Neural cell (in vitro differentiated cells): Measurements from ENCODE around the gene CYP27B1. TPM values are rescaled to one million over a fixed set of nuclear protein-coding genes. Genes with fewer than 3 reads are reported as not detected.

Experiments used
- H2AFZ ChIP-seq: fragments of 200-600, 300-800 bp; sonication (generic), shearing (Covaris generic); 2 replicates; pipeline ENCODE4 v1.6.0; 2014; ENCODE audit warnings: low read depth, mild to moderate bottlenecking, antibody characterized with exemption, low read length, moderate library complexity
- H3F3A ChIP-seq: fragments of 200-600 bp; shearing (Covaris generic); 2 replicates; pipeline ENCODE4 v1.6.1; 2016; ENCODE audit warnings: mild to moderate bottlenecking, moderate library complexity, mixed read lengths, antibody characterized with exemption, low read length; ENCODE audit not compliant: insufficient read depth, poor library complexity, severe bottlenecking
- H3K27ac ChIP-seq: fragments of 200-600, 300-800 bp; sonication (generic), shearing (Covaris generic); 2 replicates; pipeline ENCODE4 v1.5.1; 2014; ENCODE audit warnings: mild to moderate bottlenecking, low read length, moderate library complexity
- H3K27me3 ChIP-seq: fragments of 300-800, 200-600 bp; sonication (generic), shearing (Covaris generic); 2 replicates; pipeline ENCODE4 v1.6.0; 2014; ENCODE audit warnings: mild to moderate bottlenecking, low read depth, low read length, moderate library complexity; ENCODE audit not compliant: insufficient read depth
- H3K36me3 ChIP-seq: fragments of 300-800, 200-600 bp; sonication (generic), shearing (Covaris generic); 2 replicates; pipeline ENCODE4 v1.5.1; 2014; ENCODE audit warnings: mild to moderate bottlenecking, antibody characterized with exemption, low read length, moderate library complexity; ENCODE audit not compliant: insufficient read depth
- H3K4me2 ChIP-seq: fragments of 300-800, 200-600 bp; sonication (generic), shearing (Covaris generic); 2 replicates; pipeline ENCODE4 v1.6.0; 2014; ENCODE audit warnings: mild to moderate bottlenecking, low read length
- H3K4me3 ChIP-seq: fragments of 300-800, 200-600 bp; sonication (generic), shearing (Covaris generic); 2 replicates; pipeline ENCODE4 v1.5.1; 2014; ENCODE audit warnings: mild to moderate bottlenecking, low read length, moderate library complexity
- H3K79me2 ChIP-seq: fragments of 200-600 bp; shearing (Covaris generic); replicated peaks from 2 replicates; pipeline ENCODE4 v1.6.0; 2014; ENCODE audit warnings: mild to moderate bottlenecking, low read length, moderate library complexity; ENCODE audit not compliant: insufficient read depth
- H3K9ac ChIP-seq: fragments of 300-800, 200-600 bp; sonication (generic), shearing (Covaris generic); 2 replicates; pipeline ENCODE4 v1.6.1; 2016; ENCODE audit warnings: mild to moderate bottlenecking, low read length, mixed read lengths
- H3K9me2 ChIP-seq: fragments of 200-600 bp; shearing (Covaris generic); 2 replicates; pipeline ENCODE4 v1.6.1; 2016; ENCODE audit warnings: mild to moderate bottlenecking, low read length, mixed read lengths; ENCODE audit not compliant: insufficient read depth
- H3K9me3 ChIP-seq: fragments of 200-600, 300-800 bp; sonication (generic), shearing (Covaris generic); 2 replicates; pipeline ENCODE4 v1.6.1; 2016; ENCODE audit warnings: mild to moderate bottlenecking, mixed run types, low read length, moderate library complexity, mixed read lengths
- H4K20me1 ChIP-seq: fragments of 200-600 bp; shearing (Covaris generic); 2 replicates; pipeline ENCODE4 v1.6.1; 2016; ENCODE audit warnings: mild to moderate bottlenecking, mixed run types; ENCODE audit not compliant: insufficient read depth
- CTCF ChIP-seq: fragments of 450-650 bp; IDR thresholded peaks from 2 replicates; pipeline ENCODE4 v1.5.1; 2014; ENCODE audit warnings: antibody characterized with exemption, mild to moderate bottlenecking, moderate library complexity; ENCODE audit not compliant: poor library complexity, severe bottlenecking
- EP300 ChIP-seq: fragments of 450-650 bp; conservative IDR thresholded peaks from 2 replicates; pipeline ENCODE4 v1.6.1; 2014; ENCODE audit warnings: antibody characterized with exemption, mild to moderate bottlenecking, moderate library complexity; ENCODE audit not compliant: poor library complexity, severe bottlenecking
- EZH2 ChIP-seq: fragments of 200-600, 300-800 bp; shearing (Covaris generic), sonication (generic); IDR thresholded peaks from 2 replicates; pipeline ENCODE4 v1.6.1; 2014; ENCODE audit warnings: antibody characterized with exemption, low read length, borderline replicate concordance, mild to moderate bottlenecking; ENCODE audit not compliant: insufficient read depth, poor library complexity, severe bottlenecking
- MXI1 ChIP-seq: fragments of 450-650 bp; conservative IDR thresholded peaks from 2 replicates; pipeline ENCODE4 v1.6.1; 2014; ENCODE audit warnings: antibody characterized with exemption, mild to moderate bottlenecking; ENCODE audit not compliant: poor library complexity, severe bottlenecking
- POLR2AphosphoS5 ChIP-seq: IDR thresholded peaks from 2 replicates; pipeline ENCODE4 v1.6.1; 2012
- RAD21 ChIP-seq: fragments of 450-650 bp; conservative IDR thresholded peaks from 2 replicates; pipeline ENCODE4 v1.6.1; 2014; ENCODE audit warnings: antibody characterized with exemption, mild to moderate bottlenecking, moderate library complexity
- REST ChIP-seq: IDR thresholded peaks from 2 replicates; pipeline ENCODE4 v1.6.1; 2012; ENCODE audit warnings: borderline replicate concordance
- SMC3 ChIP-seq: fragments of 450-650 bp; conservative IDR thresholded peaks from 2 replicates; pipeline ENCODE4 v1.6.1; 2014; ENCODE audit warnings: antibody characterized with exemption, mild to moderate bottlenecking, moderate library complexity; ENCODE audit not compliant: poor library complexity
- TAF1 ChIP-seq: IDR thresholded peaks from 2 replicates; pipeline ENCODE4 v1.6.1; 2012; ENCODE audit warnings: low read depth
- polyA plus RNA-seq: library from polyadenylated mRNA; depleted of rRNA; stranded (reverse); fragments of >200 nt; gene quantifications from 2 replicates; pipeline ENCODE4 v1.2.3, GENCODE V29; 2014

The CYP27B1 gene
- polyA plus RNA-seq, 1 donor from 2014 or later, result 1.4 TPM

DNA sequence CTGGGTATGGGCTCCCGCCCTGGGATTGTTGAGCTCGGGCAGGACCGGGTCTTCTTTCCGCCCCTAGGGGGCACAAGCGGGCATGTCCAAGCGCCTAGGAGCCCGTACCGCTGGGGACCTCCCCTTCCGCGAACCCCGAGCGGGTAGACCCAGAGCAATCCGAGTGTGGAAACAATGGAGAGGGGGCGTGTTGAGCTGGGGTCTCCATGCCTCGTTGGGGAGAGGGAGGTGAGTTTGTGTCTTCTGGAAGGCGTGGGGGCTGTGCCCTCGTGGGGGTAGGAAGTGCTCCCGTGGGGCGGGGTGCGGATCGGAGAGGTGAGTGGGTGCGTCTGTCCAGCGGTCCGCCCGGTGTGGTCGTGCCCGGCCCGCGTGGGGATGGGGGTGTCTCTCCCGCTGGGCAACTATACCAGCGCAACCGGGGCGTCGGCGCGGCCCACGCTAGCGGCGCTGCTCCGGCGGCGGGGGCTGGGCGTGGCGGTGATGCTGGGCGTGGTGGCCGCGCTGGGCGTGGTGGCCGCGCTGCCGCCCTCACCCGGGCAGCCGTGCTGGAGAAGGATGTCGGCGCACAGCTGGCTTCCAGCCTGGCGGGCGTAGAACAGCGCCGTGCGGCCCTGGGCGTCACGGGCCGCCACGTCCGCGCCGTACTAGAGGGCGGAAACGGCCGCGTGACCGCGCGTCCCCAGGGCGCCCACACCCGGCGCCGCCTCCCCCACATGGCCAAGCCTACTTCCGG is 40.6 kb downstream of the CYP27B1 start:
- no peaks in the 10 kb centered on the region for H4K20me1 ChIP-seq
- H3K4me3 ChIP-seq, result peak overlapping the region; percentile 24
- H3K9me3 ChIP-seq, result no peaks in the 10 kb centered on the region
- no peak overlapping the region for H2AFZ ChIP-seq
- H3K36me3 ChIP-seq, result peaks cover 4% of the 10 kb centered on the region
- TF ChIP-seq EP300 (no peak), CTCF (peak; percentile 66), POLR2AphosphoS5 (no peak), REST (no peak), MXI1 (no peak), SMC3 (no peak), EZH2 (no peak), RAD21 (peak; percentile 21), TAF1 (no peak)
- peaks cover 51% of the 10 kb centered on the region for H3K27me3 ChIP-seq
- no peak overlapping the region for H3K4me2 ChIP-seq
- H3K9ac ChIP-seq, result no peak overlapping the region
- no peaks in the 10 kb centered on the region for H3F3A ChIP-seq
- no peak overlapping the region for H3K27ac ChIP-seq
- no peaks in the 10 kb centered on the region for H3K9me2 ChIP-seq
- H3K79me2 ChIP-seq, result no peaks in the 10 kb centered on the region

GRCh38 chr12:57725851-57726150 is 41.1 kb downstream of the CYP27B1 start:
- H2AFZ ChIP-seq, result no peak overlapping the region
- peaks cover 47% of the 10 kb centered on the region for H3K27me3 ChIP-seq
- no peaks in the 10 kb centered on the region for H3K9me3 ChIP-seq
- H3K27ac ChIP-seq, result no peak overlapping the region
- no peaks in the 10 kb centered on the region for H3K9me2 ChIP-seq
- H3K79me2 ChIP-seq, result no peaks in the 10 kb centered on the region
- H3K4me3 ChIP-seq, result no peak overlapping the region
- H4K20me1 ChIP-seq, result no peaks in the 10 kb centered on the region
- no peak for TF ChIP-seq TAF1
- no peak for TF ChIP-seq EP300
- no peak for TF ChIP-seq EZH2
- no peak for TF ChIP-seq SMC3
- no peak for TF ChIP-seq RAD21
- TF ChIP-seq POLR2AphosphoS5, result no peak
- TF ChIP-seq MXI1, result no peak
- no peak for TF ChIP-seq REST
- TF ChIP-seq CTCF, result no peak
- no peaks in the 10 kb centered on the region for H3F3A ChIP-seq
- peaks cover 4% of the 10 kb centered on the region for H3K36me3 ChIP-seq
- H3K9ac ChIP-seq, result no peak overlapping the region
- no peak overlapping the region for H3K4me2 ChIP-seq
